Measurements from ENCODE around the gene BOLA2B.

The BOLA2B gene

DNA sequence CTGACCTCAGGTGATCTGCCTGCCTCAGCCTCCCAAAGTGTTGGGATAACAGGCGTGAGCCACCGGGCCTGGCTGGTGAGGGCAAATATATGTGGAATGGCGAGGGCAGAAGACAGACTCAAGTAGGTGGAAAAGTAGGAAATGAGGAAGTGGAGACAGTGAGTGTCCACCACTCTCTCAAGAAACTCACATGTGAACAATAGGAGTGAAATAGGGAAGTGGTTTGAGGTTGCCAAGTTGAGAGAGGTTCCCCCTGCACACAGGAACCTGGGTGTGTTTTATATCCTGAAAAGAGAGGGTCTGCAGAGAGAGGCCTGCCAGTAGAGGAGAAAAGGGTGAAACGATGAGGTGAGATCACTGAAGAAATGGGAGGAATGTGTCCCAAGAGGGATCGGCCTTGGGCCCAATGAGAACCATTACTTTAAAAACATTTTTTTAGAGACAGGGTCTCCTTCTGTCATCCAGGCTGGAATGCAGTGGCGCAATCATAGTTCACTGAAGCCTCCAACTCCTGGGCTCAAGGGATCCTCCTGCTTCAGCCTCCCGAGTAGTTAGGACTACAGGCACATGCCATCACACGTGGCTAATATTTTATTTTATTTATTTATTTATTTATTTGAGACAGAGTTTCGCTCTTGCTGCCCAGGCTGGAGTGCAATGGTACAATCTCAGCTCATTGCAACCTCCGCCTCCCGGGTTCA is 27.1 kb downstream of the BOLA2B start:
- TF ChIP-seq CSDC2 (CRISPR knock-in tag; IDR thresholded peaks at IDR 0.05) (no peak), PPARA (CRISPR knock-in tag; IDR thresholded peaks at IDR 0.05; ENCODE audit: borderline replicate concordance) (no peak), SNAI2 (CRISPR knock-in tag; IDR thresholded peaks at IDR 0.05) (no peak), GLIS3 (CRISPR knock-in tag; IDR thresholded peaks at IDR 0.05) (no peak), ZNF565 (CRISPR knock-in tag; conservative IDR thresholded peaks at IDR 0.05; ENCODE audit: low read depth) (no peak), ZNF70 (CRISPR knock-in tag; IDR thresholded peaks at IDR 0.05) (no peak)
- TF ChIP-seq, protein P1, sequence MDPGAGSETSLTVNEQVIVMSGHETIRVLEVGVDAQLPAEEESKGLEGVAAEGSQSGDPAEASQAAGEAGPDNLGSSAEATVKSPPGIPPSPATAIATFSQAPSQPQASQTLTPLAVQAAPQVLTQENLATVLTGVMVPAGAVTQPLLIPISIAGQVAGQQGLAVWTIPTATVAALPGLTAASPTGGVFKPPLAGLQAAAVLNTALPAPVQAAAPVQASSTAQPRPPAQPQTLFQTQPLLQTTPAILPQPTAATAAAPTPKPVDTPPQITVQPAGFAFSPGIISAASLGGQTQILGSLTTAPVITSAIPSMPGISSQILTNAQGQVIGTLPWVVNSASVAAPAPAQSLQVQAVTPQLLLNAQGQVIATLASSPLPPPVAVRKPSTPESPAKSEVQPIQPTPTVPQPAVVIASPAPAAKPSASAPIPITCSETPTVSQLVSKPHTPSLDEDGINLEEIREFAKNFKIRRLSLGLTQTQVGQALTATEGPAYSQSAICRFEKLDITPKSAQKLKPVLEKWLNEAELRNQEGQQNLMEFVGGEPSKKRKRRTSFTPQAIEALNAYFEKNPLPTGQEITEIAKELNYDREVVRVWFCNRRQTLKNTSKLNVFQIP (CRISPR knock-in tag; IDR thresholded peaks at IDR 0.05; ENCODE audit: borderline replicate concordance, low read depth): no peak
- TF ChIP-seq, protein P2, sequence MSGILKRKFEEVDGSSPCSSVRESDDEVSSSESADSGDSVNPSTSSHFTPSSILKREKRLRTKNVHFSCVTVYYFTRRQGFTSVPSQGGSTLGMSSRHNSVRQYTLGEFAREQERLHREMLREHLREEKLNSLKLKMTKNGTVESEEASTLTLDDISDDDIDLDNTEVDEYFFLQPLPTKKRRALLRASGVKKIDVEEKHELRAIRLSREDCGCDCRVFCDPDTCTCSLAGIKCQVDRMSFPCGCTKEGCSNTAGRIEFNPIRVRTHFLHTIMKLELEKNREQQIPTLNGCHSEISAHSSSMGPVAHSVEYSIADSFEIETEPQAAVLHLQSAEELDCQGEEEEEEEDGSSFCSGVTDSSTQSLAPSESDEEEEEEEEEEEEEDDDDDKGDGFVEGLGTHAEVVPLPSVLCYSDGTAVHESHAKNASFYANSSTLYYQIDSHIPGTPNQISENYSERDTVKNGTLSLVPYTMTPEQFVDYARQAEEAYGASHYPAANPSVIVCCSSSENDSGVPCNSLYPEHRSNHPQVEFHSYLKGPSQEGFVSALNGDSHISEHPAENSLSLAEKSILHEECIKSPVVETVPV (CRISPR knock-in tag; IDR thresholded peaks at IDR 0.05): no peak
- ATAC-seq: no peak

DNA sequence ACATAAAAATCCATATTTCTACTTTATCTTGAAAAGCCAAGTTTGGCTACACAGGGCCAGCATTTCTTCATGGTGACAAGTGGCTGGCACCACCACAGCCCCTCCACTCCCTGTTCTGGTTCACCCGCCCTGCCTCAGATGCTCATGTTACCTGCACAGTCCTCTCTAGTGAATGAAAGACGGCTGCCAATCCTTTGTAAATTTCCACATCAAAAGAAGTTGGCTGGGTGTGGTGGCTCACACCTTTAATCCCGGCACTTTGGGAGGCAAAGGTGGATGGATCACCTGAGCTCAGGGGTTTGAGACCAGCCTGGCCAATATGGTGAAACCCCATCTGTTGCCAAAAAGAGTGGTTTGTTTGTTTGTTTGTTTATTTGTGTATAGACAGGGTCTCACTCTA is 29.9 kb downstream of the BOLA2B start:
- TF ChIP-seq ZFP3 (CRISPR knock-in tag; IDR thresholded peaks at IDR 0.05): no peak
- TF ChIP-seq ZC3H10 (CRISPR knock-in tag; IDR thresholded peaks at IDR 0.05): no peak
- no peak for TF ChIP-seq SNAI2 (CRISPR knock-in tag; IDR thresholded peaks at IDR 0.05)
- TF ChIP-seq TOX (CRISPR knock-in tag; IDR thresholded peaks at IDR 0.05; ENCODE audit: borderline replicate concordance): no peak
- TF ChIP-seq, protein P1 (CRISPR knock-in tag; IDR thresholded peaks at IDR 0.05; ENCODE audit: borderline replicate concordance, low read depth): no peak
- no peak for ATAC-seq

DNA sequence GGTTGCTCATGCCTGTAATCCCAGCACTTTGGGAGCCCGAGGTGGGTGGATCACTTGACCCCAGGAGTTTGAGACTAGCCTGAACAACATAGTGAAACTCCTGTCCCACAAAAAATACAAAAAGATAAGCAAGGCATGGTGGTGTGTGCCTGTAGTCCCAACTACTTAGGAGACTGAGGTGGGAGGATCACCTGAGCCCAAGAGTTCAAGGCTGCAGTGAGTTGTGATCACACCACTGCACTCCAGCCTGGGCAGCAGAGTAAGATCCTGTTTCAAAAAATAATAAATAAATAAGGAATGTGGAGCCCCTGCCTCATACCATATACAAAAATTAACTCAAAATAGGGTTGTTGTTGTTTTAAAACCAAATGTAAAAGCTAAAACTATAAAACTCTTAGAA is 36.3 kb downstream of the BOLA2B start:
- no peak for ATAC-seq

DNA sequence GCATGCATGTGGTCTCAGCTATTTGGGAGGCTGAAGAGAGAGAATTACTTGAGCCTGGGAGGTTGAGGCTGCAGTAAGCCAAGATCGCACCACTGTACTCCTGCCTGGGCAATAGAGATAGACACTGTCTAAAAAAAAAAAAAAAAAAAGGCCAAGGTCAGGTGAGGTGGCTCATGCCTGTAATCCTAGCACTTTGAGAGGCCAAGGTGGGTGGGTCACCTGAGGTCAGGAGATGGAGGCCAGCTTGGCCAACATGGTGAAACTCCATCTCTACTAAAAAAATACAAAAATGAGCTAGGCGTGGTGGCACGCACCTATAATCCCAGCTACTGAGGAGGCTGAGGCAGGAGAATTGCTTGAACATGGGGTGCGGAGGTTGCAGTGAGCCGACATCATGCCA is 38.3 kb downstream of the BOLA2B start:
- no peak for ATAC-seq
- TF ChIP-seq PPARA (CRISPR knock-in tag; IDR thresholded peaks at IDR 0.05; ENCODE audit: borderline replicate concordance): no peak
- TF ChIP-seq OSR1 (CRISPR knock-in tag; IDR thresholded peaks at IDR 0.05): no peak
- no peak for TF ChIP-seq RARB (CRISPR knock-in tag; IDR thresholded peaks at IDR 0.05)

More for the DNA sequence above, 36.3 kb downstream of the BOLA2B start:
- no peak for TF ChIP-seq CSDC2 (CRISPR knock-in tag; IDR thresholded peaks at IDR 0.05)
- TF ChIP-seq, protein P3, sequence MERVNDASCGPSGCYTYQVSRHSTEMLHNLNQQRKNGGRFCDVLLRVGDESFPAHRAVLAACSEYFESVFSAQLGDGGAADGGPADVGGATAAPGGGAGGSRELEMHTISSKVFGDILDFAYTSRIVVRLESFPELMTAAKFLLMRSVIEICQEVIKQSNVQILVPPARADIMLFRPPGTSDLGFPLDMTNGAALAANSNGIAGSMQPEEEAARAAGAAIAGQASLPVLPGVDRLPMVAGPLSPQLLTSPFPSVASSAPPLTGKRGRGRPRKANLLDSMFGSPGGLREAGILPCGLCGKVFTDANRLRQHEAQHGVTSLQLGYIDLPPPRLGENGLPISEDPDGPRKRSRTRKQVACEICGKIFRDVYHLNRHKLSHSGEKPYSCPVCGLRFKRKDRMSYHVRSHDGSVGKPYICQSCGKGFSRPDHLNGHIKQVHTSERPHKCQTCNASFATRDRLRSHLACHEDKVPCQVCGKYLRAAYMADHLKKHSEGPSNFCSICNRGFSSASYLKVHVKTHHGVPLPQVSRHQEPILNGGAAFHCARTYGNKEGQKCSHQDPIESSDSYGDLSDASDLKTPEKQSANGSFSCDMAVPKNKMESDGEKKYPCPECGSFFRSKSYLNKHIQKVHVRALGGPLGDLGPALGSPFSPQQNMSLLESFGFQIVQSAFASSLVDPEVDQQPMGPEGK (CRISPR knock-in tag; IDR thresholded peaks at IDR 0.05; ENCODE audit: borderline replicate concordance): no peak
- TF ChIP-seq ZFP3 (CRISPR knock-in tag; IDR thresholded peaks at IDR 0.05): no peak
- no peak for TF ChIP-seq ZNF565 (CRISPR knock-in tag; conservative IDR thresholded peaks at IDR 0.05; ENCODE audit: low read depth)
- TF ChIP-seq ESRRG (CRISPR knock-in tag; IDR thresholded peaks at IDR 0.05): no peak
- no peak for TF ChIP-seq ISL1 (CRISPR knock-in tag; IDR thresholded peaks at IDR 0.05)
- TF ChIP-seq, protein P1 (CRISPR knock-in tag; IDR thresholded peaks at IDR 0.05; ENCODE audit: borderline replicate concordance, low read depth): no peak
- no peak for TF ChIP-seq ARNTL (CRISPR knock-in tag; IDR thresholded peaks at IDR 0.05; ENCODE audit: borderline replicate concordance, low read depth)
- TF ChIP-seq ZC3H10 (CRISPR knock-in tag; IDR thresholded peaks at IDR 0.05): no peak
- TF ChIP-seq TOX (CRISPR knock-in tag; IDR thresholded peaks at IDR 0.05; ENCODE audit: borderline replicate concordance): no peak
- no peak for TF ChIP-seq ZNF70 (CRISPR knock-in tag; IDR thresholded peaks at IDR 0.05)
- TF ChIP-seq OSR1 (CRISPR knock-in tag; IDR thresholded peaks at IDR 0.05): no peak
- TF ChIP-seq ZFP30 (CRISPR knock-in tag; IDR thresholded peaks at IDR 0.05): no peak
- TF ChIP-seq SNAI2 (CRISPR knock-in tag; IDR thresholded peaks at IDR 0.05): no peak
- no peak for TF ChIP-seq TCF4 (CRISPR knock-in tag; IDR thresholded peaks at IDR 0.05; ENCODE audit: borderline replicate concordance)
